Femur (tissue), 1 donor: ENCODE results near the gene CBX2.
"Not testable (repeated sequence)": the region's sequence is repeated elsewhere in the genome, so short reads cannot be mapped to it uniquely, and the experiment has no call there.

ENCODE experiments used
- DNase-seq: peaks from one replicate; pipeline ENCODE4 v3.0.0-alpha.2; 2017

CBX2 gene

DNA sequence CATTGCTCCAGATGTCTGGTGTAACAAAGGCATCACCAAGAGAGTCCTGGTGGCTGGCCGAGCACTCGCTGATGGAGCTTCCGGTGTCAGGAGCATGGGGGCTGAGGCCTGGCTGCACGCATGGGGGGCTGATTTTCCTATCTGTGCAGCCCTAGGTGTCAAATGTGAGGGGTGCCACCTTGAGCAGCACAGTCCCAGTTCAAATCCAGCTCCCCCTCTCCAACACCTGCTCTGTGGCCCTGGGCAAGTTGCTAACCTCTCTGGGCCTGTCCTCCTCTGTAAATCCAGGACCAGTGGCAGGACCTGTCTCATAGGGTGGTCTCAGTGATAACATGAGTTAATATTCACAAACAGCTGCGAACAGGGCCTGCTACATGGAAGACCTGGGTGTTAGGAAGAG is 34.3 kb upstream of the CBX2 start:
- DNase-seq = no peak

DNA sequence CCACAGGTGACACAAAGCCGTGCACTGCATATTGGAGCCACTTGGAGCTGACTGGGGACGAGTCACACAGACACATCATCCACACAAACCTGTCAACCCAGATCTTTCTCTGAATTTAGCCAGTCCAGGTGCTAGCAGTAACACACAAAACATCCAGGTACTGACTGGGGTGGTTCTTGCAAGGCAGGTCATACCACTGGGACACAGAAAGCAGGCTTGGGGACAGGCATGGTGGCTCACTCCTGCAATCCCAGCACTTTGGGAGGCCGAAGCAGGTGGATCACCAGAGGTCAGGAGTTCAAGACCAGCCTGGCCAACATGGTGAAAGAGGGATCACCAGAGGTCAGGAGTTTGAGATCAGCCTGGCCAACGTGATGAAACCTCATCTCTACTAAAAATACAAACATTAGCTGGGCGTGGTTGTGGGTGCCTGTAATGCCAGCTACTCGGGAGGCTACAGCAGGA is 32.3 kb upstream of the CBX2 start:
- DNase-seq = no peak

DNA sequence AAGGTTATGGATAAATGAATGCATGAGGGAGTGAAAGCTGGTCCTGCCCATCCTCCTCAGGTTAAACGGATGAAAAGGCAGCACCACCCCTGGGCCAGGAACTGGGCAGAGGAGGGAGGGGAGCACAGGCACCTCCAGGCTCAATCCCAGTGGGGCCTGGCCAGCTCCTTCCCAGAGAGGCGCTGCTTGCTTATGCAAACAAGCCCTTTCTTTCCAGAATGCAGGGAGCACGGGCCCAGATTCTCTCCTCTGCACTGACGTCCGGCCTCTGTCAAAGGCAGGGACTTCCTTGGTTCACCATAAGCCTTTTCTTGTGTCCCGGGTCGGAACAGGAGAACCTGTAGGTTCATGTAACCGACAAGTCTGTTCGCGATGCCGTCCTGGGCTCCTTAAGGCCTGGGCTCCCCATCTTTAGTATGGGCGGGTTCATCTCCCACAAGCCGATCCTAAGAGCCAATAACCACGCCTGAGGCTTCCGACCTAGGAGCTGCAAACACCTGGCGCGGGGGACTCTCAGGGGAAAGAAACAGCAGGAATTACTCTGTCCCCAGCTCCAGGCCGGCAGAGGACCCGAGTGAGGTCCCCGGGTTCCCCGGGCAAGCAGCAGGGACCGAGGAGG is 30.9 kb upstream of the CBX2 start:
- DNase-seq = no peak

DNA sequence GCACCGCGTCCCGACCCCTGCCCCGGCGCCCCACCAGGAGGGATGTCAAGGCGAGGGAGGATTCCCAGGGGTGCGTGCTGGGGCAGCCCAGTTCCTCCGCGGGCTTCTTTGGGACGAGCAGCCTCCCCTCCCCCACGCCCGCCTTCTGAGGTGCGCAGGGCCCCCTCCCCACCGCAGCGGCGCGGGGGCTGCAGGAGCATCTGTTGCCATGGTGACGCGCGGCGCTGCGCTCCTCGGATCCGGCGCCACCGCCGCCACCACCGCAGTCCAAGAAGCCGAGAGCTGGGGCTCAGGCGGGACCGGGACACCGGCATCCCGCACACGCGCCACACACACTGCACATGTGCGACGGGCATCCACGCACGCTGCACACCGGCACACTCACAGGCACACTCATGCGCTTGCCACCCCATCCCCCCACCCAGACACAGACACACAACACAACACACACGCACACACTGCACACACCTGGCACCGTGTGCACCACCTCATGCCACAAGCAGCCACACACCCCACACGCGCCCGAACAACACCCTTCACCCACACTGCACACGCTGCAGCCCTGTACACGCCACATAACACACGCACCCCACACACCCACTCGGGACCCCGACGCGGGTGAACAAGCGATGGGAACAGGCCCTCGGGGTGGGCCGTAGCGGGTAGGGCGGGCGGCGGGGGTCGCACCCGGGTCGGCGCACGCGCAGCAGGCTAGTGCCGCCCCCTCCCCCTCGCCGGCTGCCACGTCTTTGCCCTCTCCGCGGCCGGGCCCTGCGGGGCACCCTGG is 30.2 kb upstream of the CBX2 start:
- no peak for DNase-seq

DNA sequence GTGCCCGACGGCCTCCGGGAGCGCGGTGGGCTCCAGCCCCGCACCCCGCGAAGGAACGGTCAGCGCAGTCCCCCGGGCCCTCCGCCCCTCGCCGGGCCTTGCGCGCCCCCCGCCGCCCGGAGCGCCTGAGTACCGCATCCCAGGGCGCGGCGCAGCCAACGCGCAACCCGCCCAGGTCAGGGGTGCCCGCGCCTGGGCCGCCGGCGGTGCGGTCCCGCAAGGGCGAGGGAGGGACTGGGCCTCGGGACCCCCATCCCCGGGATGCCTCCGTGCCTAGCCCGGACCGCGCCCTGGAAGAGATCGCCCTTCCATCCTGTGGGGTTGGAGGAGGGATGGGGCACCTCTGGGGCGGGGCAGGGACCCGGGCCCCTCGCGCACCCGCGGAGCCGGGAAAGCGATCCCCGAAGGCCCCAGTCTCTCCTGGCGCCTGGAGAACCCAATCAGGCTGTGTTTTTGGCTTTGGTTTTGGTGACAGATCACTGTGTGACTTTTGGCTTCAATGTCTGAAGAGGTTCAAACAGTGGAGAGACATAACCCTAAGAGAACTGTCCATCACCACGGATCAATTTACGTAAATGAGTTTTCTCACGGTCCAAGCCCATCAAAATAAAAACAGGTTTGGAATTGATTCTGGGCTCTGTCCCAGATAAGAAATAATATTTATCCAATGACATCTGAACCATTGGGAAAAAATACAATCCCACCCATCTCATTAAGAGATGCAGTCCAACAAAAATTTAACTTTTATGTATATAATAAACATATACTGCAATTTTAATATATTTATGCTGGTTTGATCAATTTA is 29.5 kb upstream of the CBX2 start:
- DNase-seq = no peak

DNA sequence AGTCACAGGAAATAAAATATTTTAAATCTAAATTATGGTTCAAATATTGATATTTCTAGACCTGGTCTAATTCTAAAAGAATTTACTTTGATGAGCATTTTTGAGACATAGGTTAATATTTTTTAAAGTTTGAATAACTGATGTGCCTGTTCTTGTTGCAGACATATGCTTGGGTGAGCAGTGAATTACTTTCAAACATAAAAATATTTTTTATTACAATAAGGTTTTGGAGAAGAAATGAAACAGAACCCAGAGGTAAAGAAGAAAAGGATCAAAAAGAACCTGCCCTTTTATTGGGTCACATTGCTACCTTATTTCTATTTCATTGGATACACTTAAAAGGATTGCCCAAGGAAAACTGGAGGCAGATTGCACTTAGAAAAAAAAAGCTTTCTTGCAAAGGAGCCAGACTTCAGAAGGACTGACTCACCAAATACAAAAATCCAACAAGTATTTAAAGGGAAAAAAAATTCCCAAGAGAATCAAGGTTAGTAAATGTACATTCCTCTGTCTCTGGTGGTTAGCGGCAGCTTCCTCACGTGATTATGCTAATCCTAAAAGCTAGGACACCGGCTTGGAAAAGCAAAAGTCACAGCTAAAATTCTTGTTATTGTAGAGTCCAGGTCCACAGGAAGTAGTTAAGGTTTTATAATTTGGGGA is 28.7 kb upstream of the CBX2 start:
- DNase-seq = no peak

DNA sequence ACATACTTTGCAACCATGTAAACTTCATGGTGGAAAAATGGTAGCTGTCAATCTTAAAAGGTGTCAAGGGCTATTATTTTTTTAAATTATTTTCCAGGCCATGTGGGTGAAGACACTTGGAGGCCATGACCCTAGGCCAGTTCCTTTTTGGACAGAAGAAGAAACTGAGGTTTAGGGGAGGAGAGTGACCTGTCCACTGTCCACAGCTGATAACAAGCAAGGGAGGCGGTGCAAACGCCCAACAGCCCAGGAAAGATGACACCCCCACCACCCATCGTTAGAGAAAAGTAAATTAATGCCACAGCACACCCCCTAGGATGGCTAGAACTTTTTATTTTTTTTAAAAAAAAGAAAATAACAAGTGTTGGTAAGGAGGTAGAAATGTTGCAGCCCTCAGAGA is 28.0 kb upstream of the CBX2 start:
- DNase-seq = no peak

DNA sequence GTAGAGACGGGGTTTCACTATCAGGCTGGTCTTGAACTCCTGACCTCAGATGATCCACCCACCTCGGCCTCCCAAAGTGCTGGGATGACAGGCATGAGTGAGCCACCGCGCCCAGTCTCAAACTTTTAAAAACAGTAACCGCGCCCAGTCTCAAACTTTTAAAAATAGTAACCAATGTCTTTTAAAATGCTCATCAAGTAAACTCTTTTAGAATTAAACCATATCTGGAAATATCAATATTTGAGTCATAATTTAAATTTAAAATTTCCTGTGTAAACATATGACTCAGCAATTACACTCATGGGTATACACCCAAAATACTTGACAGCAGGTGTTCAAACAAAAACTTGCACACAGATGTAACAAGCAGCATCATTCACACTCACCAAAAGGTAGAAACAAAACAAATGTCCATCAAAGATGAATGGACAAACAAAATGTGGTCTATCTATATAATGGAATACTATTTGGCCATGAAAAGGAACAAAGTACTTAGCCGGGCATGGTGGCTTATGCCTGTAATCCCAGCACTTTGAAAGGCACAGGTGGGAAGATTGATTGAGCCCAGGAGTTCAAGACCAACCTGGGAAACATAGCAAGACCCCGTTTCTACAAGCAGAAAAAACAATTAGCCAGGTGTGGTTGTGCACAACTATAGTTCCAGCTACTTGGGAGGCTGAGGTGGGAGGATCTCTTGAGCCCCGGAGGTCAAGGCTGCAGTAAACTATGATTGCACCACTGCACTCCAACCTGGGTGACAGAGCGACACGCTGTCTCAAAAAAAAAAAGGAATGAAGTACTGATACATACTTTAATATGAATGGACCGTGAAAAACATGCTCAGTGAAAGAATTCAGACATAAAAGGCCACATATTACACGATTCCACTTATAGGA is 27.1 kb upstream of the CBX2 start:
- DNase-seq = no peak

DNA sequence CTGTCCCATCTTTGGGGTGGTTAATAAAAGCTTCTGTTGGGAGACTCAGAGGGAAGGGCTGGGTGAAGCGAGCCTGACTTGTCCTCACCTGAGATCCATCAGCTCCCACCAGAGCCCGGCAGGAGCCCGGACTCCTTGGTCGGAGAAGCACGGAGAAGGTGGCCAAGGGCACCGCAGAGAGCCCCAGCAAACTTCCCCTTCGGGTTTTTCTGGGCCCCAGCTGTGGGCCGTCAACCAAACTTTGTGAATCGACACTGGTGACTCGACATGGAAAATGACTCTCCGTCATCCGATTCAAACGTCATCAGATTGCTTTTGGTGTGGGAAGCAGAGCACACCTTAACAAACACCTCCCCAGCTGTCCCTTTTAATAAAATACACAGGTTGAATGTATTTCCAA is 25.8 kb upstream of the CBX2 start:
- no peak for DNase-seq

DNA sequence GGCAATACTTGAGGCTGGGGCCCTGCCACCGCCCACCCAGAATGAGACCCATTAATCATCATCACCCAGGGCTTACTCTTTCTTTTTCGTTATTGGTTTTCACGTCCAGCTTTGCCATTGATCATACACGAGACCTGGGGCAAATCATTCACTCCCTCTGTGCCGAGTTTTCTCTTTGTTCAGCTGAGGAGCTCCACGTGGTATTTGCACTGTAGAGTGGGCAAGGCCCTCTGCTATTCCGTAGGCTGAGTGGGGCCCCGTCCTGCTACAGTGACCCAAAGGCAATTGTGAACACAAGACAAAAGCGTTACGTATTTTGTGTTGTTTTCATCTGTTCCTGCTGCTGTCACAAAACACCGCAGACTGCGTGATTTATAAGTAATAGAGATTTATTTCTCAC is 23.6 kb upstream of the CBX2 start:
- DNase-seq = no peak

DNA sequence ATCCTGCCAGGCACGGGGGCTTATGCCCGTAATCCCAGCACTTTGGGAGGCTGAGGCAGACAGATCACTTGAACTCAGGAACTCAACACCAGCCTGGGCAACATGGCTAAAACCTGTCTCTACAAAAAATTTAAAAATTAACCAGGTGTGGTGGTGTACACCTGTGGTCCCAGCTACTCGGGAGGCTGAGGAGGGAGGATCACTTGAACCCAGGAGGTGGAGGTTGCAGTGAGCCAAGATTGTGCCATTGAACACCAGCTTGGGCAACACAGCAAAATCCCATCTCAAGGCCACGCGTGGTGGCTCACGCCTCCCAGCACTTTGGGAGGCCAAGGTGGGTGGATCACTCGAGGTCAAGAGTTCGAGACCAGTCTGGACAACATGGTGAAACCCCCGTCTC is 23.0 kb upstream of the CBX2 start:
- not testable (repeated sequence) for DNase-seq

DNA sequence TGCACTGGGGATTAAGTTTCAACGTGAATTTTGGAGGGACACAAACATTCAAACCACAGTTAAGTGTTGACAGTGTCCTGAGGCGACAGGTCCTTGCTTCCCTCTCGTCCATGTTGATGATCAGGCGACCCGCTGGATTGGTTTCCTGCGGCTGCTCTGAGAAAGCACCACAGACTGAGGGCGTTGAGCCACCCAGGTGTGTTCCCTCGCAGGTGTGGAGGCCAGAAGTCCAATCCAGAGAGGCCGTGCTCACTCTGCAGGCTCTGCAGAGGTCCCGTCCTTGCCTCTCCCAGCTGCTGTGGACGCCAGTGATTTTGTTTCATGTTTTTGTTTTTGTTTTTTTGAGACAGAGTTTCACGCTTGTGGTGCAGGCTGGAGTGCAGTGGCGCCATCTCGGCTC is 22.4 kb upstream of the CBX2 start:
- DNase-seq = no peak

DNA sequence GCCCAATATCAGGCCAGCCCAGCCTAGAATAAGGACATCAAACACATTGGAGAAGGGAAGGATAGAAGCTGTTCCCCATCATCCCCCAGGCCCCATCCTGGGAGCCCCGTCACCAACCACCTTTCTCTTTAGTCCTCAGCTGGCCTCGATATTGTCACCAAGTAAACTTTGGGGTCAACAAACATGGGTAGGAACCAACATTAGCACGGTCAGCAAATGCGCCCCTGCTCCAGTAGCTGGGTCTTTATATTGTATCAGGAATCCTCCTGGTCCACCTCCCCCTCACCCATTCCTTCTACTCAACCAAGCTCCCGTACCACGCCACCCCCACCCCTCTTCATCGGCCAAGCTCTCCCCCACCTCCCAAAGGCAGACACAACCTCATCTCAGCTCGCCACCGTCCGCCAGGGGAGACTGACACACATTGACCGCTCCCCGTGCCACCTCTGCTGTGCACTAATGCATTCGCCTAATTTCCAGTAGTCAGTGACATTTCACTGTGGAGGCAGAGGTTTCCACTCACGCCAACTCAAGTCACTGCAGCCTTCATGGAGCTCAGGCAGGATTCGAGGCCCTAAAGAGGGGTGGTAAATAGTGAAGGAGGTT is 20.7 kb upstream of the CBX2 start:
- DNase-seq = no peak

DNA sequence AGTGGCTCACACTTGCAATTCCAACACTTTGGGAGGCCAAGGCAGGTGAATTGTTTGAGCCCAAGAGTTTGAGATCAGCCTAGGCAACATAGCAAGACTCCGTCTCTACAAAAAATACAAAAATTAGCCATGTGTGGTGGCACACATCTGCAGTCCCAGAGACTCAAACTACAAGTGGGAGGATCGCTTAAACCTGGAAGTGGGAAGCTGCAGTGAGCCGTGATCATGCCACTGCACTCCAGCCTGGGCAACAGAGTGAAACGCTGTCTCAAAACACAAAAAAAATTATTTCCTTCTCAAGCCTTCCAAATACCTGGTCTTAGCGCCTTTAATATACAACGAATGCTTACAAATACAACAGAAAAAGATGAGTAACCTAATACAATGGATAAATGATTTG is 19.7 kb upstream of the CBX2 start:
- no peak for DNase-seq

DNA sequence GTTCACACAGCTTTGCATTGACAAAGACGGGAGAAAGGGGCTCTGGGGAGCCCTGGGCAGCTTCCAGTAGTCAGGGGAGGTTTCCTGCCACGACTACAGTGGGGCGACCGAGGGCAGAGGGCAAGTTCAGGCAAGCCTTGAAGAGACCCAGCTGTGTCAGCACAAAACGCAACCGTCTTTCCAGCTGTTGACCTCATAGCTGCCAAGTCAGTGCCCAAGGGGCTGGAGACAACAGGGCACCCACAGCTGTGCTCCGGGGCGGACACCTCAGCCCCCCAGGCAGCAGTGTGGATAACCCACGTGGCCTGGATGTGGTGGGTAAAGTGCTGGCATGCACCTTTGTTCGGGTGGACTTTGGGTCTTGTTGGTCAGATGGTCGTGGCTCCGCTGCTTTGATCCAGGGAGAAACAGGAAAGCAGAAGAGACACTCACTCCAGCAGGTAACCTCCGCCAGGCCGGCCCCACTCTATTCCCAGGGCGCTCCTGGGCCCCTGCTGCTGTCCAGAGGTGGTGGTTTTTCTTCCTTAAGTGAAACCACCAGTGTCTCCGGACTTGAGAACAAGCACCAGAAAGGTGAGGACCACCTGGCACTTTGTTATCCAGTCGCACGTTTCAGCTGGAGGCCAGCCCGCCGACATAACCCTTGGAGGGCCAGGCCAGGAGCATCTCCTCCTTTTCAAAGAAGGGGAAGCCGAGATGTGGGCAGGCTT is 17.6 kb upstream of the CBX2 start:
- DNase-seq = no peak

DNA sequence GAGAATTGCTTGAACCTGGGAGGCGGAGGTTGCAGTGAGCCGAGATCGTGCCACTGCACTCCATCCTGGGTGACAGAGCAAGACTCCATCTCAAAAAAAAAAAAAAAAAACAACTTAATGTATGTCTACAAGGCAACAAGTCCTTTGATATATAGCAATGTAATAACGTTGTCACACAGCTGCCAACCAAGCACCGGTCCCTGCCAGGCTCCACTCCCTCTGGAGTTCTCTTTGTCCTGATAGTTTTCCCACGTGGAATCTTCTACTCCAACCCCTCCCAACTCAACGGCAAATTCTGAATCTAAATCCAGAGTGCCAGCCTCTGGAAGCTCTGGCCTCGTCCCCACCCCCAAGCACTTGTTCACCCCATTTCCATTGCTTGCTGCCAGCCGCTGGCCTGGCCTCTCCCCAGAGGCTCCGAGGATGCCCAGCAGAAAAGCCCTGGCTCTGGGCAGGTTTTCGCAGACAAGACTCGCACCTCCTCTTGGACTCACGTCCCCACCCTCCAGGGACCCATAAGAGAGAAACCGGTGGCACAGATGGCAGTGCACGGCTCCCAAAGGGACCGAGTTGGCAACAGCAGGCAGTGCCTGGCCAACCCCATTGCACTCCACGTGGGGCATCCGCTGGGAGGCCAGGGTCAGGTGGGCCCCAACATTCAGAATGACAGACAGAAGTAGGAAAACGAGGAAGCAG is 15.9 kb upstream of the CBX2 start:
- DNase-seq = no peak

DNA sequence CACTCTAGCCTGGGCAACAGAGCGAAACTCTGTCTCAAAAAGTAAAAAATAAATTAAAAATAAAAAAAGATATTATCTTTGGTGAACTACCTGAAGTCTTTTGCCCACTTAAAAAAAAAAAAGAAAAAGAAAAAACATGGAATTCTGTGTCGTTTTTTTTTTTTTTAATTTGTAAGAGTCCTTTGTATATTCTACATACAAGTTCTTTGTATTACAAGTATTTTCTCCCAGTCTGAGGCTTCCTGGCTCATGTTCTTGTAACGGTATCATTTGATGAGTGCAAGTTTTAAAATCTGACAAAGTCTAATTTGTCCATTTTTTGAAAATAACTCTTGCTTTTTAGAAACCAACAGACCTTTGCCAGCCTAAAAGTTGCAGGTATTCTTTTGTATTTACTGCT is 12.2 kb upstream of the CBX2 start:
- DNase-seq = no peak

DNA sequence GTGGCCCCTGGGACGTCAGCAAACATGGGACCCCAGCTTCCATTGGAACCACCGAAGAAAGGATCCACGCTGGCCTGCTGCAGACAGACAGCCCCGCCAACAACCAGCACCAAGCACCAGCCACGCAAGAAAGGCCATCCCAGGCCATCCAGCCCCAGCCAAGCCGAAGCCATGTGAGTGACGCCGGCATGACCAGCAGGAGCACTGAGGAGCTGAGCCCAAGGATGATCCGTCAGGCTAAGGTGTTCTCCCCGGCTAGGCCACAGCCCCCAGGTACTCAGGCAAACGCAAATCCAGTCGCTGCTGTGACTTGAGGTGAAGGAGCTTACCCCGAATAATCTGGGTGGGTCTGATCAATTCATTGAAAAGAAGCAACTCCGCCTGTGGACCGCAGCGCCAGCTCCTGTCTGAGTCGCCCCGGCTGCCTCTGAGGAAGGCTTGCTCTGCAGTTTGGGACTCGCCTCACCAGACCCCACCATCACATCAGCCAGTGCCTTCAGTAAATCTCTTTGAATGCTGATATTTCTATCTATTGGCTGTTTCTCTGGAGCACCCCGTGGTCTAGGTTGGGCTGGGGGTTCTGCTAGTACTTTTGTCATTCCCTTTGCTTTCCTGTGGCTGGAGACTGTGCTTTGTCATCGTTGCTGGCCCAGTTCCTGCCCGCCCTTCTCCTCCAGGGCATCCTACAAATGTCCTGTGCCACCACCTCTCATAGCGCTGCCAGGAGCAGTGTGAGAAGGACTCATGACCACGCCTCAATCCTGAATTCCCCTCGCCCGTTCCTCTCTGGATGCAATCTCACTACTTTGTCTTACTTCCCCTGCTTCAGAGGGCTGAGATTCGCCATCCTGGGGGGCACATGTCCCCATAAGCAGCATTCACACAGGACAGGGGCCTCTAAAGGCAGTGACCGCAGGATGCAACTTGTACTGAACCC is 8.1 kb upstream of the CBX2 start:
- no peak for DNase-seq

DNA sequence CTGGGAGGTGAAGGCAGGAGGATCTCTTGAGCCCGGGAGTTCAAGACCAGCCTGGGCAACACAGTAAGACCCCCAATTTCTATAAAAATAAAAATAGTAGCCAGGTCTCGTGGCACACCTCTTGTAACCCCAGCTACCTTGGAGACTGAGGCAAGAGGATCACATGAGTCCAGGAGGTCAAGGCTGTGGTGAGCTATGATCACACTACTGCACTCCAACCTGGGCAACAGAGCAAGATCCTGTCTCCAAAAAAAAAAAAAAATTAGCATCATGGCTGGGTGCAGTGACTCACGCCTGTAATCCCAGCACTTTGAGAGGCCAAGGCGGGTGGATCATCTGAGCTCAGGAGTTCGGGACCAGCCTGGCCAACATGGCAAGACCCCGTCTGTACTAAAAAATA is 6.7 kb upstream of the CBX2 start:
- no peak for DNase-seq
